A549 (cell line): ENCODE data around the gene ADCY3.

ENCODE experiments used
- BHLHE40 ChIP-seq: IDR thresholded peaks from 2 replicates; pipeline ENCODE4 v1.6.1; 2012; ENCODE audit warnings: low read depth, low read length, inconsistent platforms
- CTCF ChIP-seq: fragments of >200 bp; sonication (Bioruptor Twin); formaldehyde crosslinking; IDR thresholded peaks from 3 replicates; pipeline ENCODE4 v1.5.1; 2016
- EP300 ChIP-seq, 2 experiments: fragments of >200 bp; sonication (Bioruptor Twin); formaldehyde crosslinking; IDR thresholded peaks; 2 replicates in 1 of 2; 3 replicates in 1 of 2; pipeline ENCODE4 v1.6.1; 2016 to 2017
- POLR2A ChIP-seq: IDR thresholded peaks from 2 replicates; pipeline ENCODE4 v1.6.1; 2012; ENCODE audit warnings: mild to moderate bottlenecking, low read length
- ZC3H11A ChIP-seq: fragments of 450-650 bp; IDR thresholded peaks from 2 replicates; pipeline ENCODE4 v1.6.1; 2014; ENCODE audit warnings: antibody characterized with exemption, mild to moderate bottlenecking

GRCh38 chr2:24955921-24956320 lies 35.9 kb upstream of the ADCY3 start:
- TF ChIP-seq BHLHE40 (no peak), EP300 (IDR thresholded peaks at IDR 0.05) (no peak), ZC3H11A (no peak), CTCF (no peak), POLR2A (no peak)
